HepG2 (cell line): ENCODE measurements around the gene GTF2H4. TPM values are rescaled to one million over a fixed set of nuclear protein-coding genes. Genes with fewer than 3 reads are reported as not detected.

ENCODE experiments used
- ATF1 ChIP-seq: IDR thresholded peaks from 2 replicates; pipeline ENCODE4 v1.6.1; 2016; ENCODE audit warnings: mild to moderate bottlenecking, control low read depth
- CBX5 ChIP-seq: sonication (generic); formaldehyde crosslinking; IDR thresholded peaks from 2 replicates; pipeline ENCODE4 v1.4.0; 2020; ENCODE audit warnings: missing genetic modification reagents, borderline replicate concordance
- CREB1 ChIP-seq, 2 experiments: fragments of 450-650 bp in 1 of 2; IDR thresholded peaks; 2 replicates each; pipeline ENCODE4 v1.6.1; 2016 to 2017; ENCODE audit warnings: control low read depth in 1 of 2, mild to moderate bottlenecking in 1 of 2, missing compliant biosample characterization in 1 of 2, missing genetic modification characterization in 1 of 2
- ELF4 ChIP-seq: sonication (generic); formaldehyde crosslinking; IDR thresholded peaks from 2 replicates; pipeline ENCODE4 v1.5.0; 2020; ENCODE audit warnings: missing genetic modification reagents, mild to moderate bottlenecking, moderate library complexity, borderline replicate concordance
- FOXP1 ChIP-seq, 2 experiments: fragments of 450-650 bp in 1 of 2; IDR thresholded peaks; 2 replicates each; pipeline ENCODE4 v1.6.1; 2017 to 2018; ENCODE audit warnings: antibody characterized with exemption in 1 of 2
- HOXD1 ChIP-seq: sonication (generic); formaldehyde crosslinking; IDR thresholded peaks from 2 replicates; pipeline ENCODE4 v1.5.0; 2020; ENCODE audit warnings: missing genetic modification reagents
- KDM6A ChIP-seq: IDR thresholded peaks from 2 replicates; pipeline ENCODE4 v1.6.1; 2016; ENCODE audit warnings: low read depth
- NFYB ChIP-seq: sonication (generic); formaldehyde crosslinking; IDR thresholded peaks from 2 replicates; pipeline ENCODE4 v1.4.0; 2020; ENCODE audit warnings: missing genetic modification reagents
- NFYC ChIP-seq: IDR thresholded peaks from 2 replicates; pipeline ENCODE4 v1.6.1; 2016; ENCODE audit warnings: missing genetic modification reagents, missing compliant biosample characterization
- RCOR2 ChIP-seq: IDR thresholded peaks from 2 replicates; pipeline ENCODE4 v1.6.1; 2016; ENCODE audit warnings: missing biosample characterization, missing genetic modification reagents
- RFXANK ChIP-seq: IDR thresholded peaks from 2 replicates; pipeline ENCODE4 v1.6.1; 2016
- SMYD3 ChIP-seq: sonication (generic); formaldehyde crosslinking; IDR thresholded peaks from 2 replicates; pipeline ENCODE4 v1.8.1; 2023; ENCODE audit warnings: mild to moderate bottlenecking, missing genetic modification reagents
- SOX6 ChIP-seq, 2 experiments: fragments of 450-650 bp in 1 of 2; sonication (generic) in 1 of 2; formaldehyde crosslinking in 1 of 2; IDR thresholded peaks; 2 replicates each; pipeline versions ENCODE4 v1.4.0 to v1.6.1; 2017 to 2020; ENCODE audit warnings: antibody characterized with exemption in 1 of 2, mild to moderate bottlenecking in 1 of 2, missing genetic modification reagents in 1 of 2
- STAT5B ChIP-seq: sonication (generic); formaldehyde crosslinking; IDR thresholded peaks from 2 replicates; pipeline ENCODE4 v1.4.0; 2020; ENCODE audit warnings: missing genetic modification reagents
- THYN1 ChIP-seq: sonication (generic); formaldehyde crosslinking; IDR thresholded peaks from 2 replicates; pipeline ENCODE4 v1.8.1; 2023; ENCODE audit warnings: low read depth, mild to moderate bottlenecking, moderate library complexity, missing genetic modification reagents, borderline replicate concordance
- ZC3H4 ChIP-seq: sonication (generic); formaldehyde crosslinking; IDR thresholded peaks from 2 replicates; pipeline ENCODE4 v1.4.0; 2020; ENCODE audit warnings: missing genetic modification reagents, borderline replicate concordance
- ZNF552 ChIP-seq: sonication (generic); formaldehyde crosslinking; IDR thresholded peaks from 2 replicates; pipeline ENCODE4 v1.9.0; 2022; ENCODE audit warnings: missing genetic modification reagents, mild to moderate bottlenecking, borderline replicate concordance
- ZNF570 ChIP-seq: sonication (generic); formaldehyde crosslinking; IDR thresholded peaks from 2 replicates; pipeline ENCODE4 v1.4.0; 2020; ENCODE audit warnings: mild to moderate bottlenecking, missing genetic modification reagents, borderline replicate concordance
- ZNF644 ChIP-seq: IDR thresholded peaks from 2 replicates; pipeline ENCODE4 v1.6.1; 2016; ENCODE audit warnings: low read depth
- ZNF839 ChIP-seq: sonication (generic); formaldehyde crosslinking; IDR thresholded peaks from 2 replicates; pipeline ENCODE4 v1.4.0; 2020; ENCODE audit warnings: missing genetic modification reagents, mild to moderate bottlenecking, borderline replicate concordance
- polyA plus RNA-seq, 8 experiments: library from polyadenylated mRNA; depleted of rRNA in 3 of 8; stranded (reverse) in 7 of 8; unstranded in 1 of 8; fragments of >200 nt; fragmentation: Illumina TruSeq in 4 of 8; extraction: Trizol in 4 of 8; gene quantifications; 2 replicates each; pipeline versions ENCODE4 v1.2.1 to v1.2.3, GENCODE V29; 2011 to 2016; ENCODE audit warnings: low read depth in 4 of 8, missing spikeins in 1 of 8, mixed read lengths in 1 of 8; ENCODE audit not compliant: insufficient read depth in 1 of 8
- total RNA-seq, 5 experiments: library from RNA; depleted of rRNA; stranded (reverse); fragments of >200 nt; fragmentation: Illumina TruSeq; extraction: Trizol; gene quantifications; 2 replicates each; pipeline ENCODE4 v1.2.3, GENCODE V29; 2016; ENCODE audit warnings: low read depth in 1 of 5
- TF ChIP-seq, protein P1 (sequence below): sonication (generic); formaldehyde crosslinking; IDR thresholded peaks from 2 replicates; pipeline ENCODE4 v1.8.1; 2022; ENCODE audit warnings: mild to moderate bottlenecking, missing genetic modification reagents
- TF ChIP-seq, protein P2 (sequence below): sonication (generic); formaldehyde crosslinking; IDR thresholded peaks from 2 replicates; pipeline ENCODE4 v1.4.0; 2020; ENCODE audit warnings: missing genetic modification reagents
- TF ChIP-seq, protein P3 (sequence below): sonication (generic); formaldehyde crosslinking; IDR thresholded peaks from 2 replicates; pipeline ENCODE4 v1.5.0; 2020; ENCODE audit warnings: mild to moderate bottlenecking, missing genetic modification reagents
- TF ChIP-seq, protein P4 (sequence below): sonication (generic); formaldehyde crosslinking; IDR thresholded peaks from 2 replicates; pipeline ENCODE4 v1.4.0; 2020; ENCODE audit warnings: missing genetic modification reagents

The GTF2H4 gene
- total and polyA plus RNA-seq, 2 of the 13 experiments (the other 11 are each of a cell fraction or from before 2014, with no cell fraction given): 15.9 to 49.3 TPM

DNA sequence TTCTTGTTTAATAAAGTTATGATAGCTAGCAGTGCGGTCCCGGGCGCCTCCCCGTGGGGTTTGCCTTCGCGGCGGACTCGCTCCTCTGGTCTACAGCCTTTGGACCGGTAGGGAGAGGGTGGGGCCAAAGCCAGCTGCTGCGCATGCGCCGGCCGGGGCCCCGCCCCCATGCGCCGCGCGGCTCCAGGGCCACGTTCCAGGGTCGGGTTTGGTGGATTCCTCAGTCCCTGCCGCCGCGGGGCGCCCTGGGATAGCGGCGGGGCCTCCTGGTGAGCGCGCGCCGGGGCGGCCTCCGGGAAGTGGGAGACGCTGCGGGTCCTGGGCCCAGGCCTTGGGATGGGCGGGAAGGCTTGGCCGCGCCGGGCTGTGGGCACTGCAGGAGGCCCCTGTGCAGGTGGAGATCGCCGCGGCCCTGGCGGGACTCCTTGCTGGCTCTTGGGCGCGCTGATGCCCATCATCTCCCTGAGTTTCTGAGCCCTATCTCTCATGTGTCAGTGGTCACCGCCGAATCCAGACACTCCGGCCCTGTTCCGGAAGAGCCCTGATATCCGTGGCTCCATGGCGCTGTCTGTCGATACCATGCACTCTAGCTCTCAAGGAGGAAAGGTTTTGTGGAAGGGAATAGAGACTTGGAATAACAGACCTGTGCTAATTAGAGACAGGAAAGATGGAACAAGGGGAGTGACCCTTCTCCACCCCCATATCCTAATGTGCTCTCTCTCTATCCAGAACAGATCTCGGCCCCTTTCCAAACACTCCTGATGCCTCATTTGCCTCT lies 6.3 kb downstream of the GTF2H4 start, which contains the start of gene VARS2 (continued):
- TF ChIP-seq, protein P1, sequence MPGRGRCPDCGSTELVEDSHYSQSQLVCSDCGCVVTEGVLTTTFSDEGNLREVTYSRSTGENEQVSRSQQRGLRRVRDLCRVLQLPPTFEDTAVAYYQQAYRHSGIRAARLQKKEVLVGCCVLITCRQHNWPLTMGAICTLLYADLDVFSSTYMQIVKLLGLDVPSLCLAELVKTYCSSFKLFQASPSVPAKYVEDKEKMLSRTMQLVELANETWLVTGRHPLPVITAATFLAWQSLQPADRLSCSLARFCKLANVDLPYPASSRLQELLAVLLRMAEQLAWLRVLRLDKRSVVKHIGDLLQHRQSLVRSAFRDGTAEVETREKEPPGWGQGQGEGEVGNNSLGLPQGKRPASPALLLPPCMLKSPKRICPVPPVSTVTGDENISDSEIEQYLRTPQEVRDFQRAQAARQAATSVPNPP: peak; percentile 97
- peak; percentile 85; the same call in 1 of the 2 replicates for TF ChIP-seq STAT5B
- peak; percentile 67; the same call in 1 of the 2 replicates for TF ChIP-seq RFXANK
- peak; percentile 90 for TF ChIP-seq HOXD1 (CRISPR knock-in tag)
- no peak for TF ChIP-seq ZNF644 (CRISPR knock-in tag)
- TF ChIP-seq CREB1 (IDR thresholded peaks at IDR 0.05): no peak
- no peak for TF ChIP-seq CREB1 (CRISPR knock-in tag; IDR thresholded peaks at IDR 0.05)
- TF ChIP-seq ZNF552: peak; percentile 53; the same call in 1 of the 2 replicates
- TF ChIP-seq, protein P2, sequence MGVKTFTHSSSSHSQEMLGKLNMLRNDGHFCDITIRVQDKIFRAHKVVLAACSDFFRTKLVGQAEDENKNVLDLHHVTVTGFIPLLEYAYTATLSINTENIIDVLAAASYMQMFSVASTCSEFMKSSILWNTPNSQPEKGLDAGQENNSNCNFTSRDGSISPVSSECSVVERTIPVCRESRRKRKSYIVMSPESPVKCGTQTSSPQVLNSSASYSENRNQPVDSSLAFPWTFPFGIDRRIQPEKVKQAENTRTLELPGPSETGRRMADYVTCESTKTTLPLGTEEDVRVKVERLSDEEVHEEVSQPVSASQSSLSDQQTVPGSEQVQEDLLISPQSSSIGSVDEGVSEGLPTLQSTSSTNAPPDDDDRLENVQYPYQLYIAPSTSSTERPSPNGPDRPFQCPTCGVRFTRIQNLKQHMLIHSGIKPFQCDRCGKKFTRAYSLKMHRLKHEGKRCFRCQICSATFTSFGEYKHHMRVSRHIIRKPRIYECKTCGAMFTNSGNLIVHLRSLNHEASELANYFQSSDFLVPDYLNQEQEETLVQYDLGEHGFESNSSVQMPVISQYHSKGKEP (CRISPR knock-in tag): peak; percentile 89
- TF ChIP-seq RCOR2: 0 out of 2 replicates have a peak, but pooled peaks have one; percentile 33
- TF ChIP-seq ATF1 (CRISPR knock-in tag): no peak
- TF ChIP-seq, protein P3, sequence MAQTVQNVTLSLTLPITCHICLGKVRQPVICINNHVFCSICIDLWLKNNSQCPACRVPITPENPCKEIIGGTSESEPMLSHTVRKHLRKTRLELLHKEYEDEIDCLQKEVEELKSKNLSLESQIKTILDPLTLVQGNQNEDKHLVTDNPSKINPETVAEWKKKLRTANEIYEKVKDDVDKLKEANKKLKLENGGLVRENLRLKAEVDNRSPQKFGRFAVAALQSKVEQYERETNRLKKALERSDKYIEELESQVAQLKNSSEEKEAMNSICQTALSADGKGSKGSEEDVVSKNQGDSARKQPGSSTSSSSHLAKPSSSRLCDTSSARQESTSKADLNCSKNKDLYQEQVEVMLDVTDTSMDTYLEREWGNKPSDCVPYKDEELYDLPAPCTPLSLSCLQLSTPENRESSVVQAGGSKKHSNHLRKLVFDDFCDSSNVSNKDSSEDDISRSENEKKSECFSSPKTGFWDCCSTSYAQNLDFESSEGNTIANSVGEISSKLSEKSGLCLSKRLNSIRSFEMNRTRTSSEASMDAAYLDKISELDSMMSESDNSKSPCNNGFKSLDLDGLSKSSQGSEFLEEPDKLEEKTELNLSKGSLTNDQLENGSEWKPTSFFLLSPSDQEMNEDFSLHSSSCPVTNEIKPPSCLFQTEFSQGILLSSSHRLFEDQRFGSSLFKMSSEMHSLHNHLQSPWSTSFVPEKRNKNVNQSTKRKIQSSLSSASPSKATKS: no peak
- TF ChIP-seq NFYB (CRISPR knock-in tag): peak; percentile 50; the same call in 1 of the 2 replicates
- TF ChIP-seq ZC3H4 (CRISPR knock-in tag): peak; percentile 0; the same call in 1 of the 2 replicates
- peak; percentile 57 for TF ChIP-seq NFYC (CRISPR knock-in tag)
- TF ChIP-seq SOX6 (IDR thresholded peaks at IDR 0.05): no peak
- peak; percentile 72 for TF ChIP-seq SOX6 (CRISPR knock-in tag; IDR thresholded peaks at IDR 0.05)
- TF ChIP-seq ELF4 (CRISPR knock-in tag): peak; percentile 85
- TF ChIP-seq ZNF839 (CRISPR knock-in tag): no peak
- peak; percentile 72; the same call in 1 of the 2 replicates for TF ChIP-seq SMYD3 (CRISPR knock-in tag)
- peak; percentile 77 for TF ChIP-seq CBX5 (CRISPR knock-in tag)
- TF ChIP-seq, protein P4, sequence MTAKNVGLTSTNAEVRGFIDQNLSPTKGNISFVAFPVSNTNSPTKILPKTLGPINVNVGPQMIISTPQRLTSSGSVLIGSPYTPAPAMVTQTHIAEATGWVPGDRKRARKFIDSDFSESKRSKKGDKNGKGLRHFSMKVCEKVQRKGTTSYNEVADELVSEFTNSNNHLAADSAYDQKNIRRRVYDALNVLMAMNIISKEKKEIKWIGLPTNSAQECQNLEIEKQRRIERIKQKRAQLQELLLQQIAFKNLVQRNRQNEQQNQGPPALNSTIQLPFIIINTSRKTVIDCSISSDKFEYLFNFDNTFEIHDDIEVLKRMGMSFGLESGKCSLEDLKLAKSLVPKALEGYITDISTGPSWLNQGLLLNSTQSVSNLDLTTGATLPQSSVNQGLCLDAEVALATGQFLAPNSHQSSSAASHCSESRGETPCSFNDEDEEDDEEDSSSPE (CRISPR knock-in tag): peak; percentile 93
- no peak for TF ChIP-seq ZNF570
- TF ChIP-seq KDM6A (CRISPR knock-in tag): no peak
- TF ChIP-seq THYN1 (CRISPR knock-in tag): no peak; the same call in 1 of the 2 replicates
- no peak for TF ChIP-seq FOXP1 (IDR thresholded peaks at IDR 0.05)
- peak; percentile 16; the same call in 1 of the 2 replicates for TF ChIP-seq FOXP1 (CRISPR knock-in tag; IDR thresholded peaks at IDR 0.05)
